Left forelimb (tissue), 1 donor: ENCODE results near the gene ASB15.
A peak's percentile ranks its signal among the peaks of the same experiment; 100 is the strongest.
"Not testable (repeated sequence)": the region's sequence is repeated elsewhere in the genome, so short reads cannot be mapped to it uniquely, and the experiment has no call there.

Source experiments
- DNase-seq: peaks from one replicate; pipeline ENCODE4 v3.0.0-alpha.2; 2018; ENCODE audit warnings: low spot score

ASB15 gene

DNA sequence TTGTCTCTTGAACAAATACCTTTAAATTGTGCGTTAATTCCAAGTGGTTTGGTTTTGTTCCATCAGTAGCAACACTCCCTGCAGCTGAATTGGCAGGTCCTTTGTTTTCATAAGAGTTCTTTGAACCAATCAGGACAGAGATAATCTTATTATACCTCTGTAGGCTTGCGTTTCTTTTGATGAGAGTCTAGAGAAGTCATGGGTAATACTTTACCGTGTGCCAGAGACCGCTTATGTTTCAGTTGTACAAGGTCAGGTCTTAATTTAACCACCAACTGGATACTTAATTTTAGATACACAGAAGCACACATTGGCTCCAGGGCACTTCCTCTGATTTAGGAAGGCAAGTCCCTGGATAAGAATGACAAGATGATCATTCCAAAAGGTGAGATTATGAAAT lies at the start of gene ASB15:
TSS of gene ASB15 (plus strand) at position 292 of the 400 bp plus-strand sequence. CDS start 12,682 bp downstream, outside the sequence.
- no peak for DNase-seq

DNA sequence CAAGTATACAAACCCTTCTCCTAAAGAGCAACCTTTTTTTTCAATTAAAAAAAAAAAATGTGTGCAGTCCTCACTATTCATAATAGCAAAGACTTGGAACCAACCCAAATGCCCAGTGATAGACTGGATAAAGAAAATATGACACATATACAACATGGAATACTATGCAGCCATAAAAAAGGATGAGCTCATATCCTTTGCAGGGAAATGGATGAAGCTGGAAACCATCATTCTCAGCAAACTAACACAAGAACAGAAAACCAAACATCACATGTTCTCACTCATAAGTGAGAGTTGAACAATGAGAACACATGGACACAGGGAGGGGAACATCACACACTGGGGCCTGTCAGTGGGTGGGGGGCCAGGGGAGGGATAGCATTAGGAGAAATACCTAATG lies 49.5 kb upstream of the ASB15 start:
- not testable (repeated sequence) for DNase-seq

DNA sequence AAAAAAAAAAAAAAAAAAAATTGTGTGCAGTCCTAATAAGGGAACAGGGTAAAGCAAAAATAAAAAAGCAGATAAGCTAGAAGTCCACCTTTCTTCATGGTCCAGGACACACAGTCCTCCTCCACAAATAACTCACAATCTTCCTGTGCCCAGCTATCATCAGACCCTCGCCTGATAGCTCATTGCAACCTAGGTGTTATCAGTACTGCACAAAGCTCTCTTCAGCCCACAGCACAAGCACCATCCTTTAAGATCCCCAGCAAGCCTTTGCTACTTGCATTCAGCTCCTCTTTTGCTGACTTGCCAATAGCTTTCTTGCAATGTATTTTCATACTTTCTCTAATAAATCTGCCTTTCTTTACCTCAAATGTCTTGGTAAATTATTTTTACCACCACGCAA lies 49.0 kb upstream of the ASB15 start:
- no peak for DNase-seq

DNA sequence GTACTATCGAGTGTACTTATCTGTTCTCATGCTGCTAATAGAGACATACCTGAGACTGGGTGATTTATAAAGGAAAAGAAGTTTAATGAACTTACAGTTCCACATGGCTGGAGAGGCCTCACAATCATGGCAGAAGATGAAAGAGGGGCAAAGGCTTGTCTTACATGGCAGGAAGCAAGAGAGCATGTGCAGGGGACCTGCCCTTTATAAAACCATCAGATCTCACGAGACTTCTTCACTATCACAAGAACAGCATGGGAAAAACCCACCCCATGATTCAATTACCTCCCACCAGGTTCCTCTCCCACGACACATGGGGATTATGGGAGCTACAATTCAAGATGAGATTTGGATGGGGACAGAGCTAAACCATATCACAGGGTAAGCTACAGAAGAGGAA lies 48.5 kb upstream of the ASB15 start:
- DNase-seq = no peak

DNA sequence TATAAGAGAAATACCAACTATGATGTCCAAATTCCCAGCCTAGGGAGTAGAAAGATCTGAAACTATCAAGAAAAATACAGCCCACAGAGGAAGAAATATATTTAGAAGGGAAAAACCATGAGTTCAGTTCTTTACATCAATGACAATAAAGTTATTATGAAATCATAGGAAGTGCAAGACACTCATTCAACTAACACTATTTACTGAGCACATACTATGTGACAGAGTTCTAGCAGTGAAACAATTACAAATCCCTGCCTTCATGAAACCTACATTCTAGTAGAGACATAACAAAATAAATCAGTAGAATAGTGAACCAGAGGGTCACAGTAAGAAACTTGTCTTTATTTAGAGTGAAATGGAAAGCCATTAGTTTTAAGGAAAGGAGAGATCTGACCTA lies 46.1 kb upstream of the ASB15 start:
- no peak for DNase-seq

DNA sequence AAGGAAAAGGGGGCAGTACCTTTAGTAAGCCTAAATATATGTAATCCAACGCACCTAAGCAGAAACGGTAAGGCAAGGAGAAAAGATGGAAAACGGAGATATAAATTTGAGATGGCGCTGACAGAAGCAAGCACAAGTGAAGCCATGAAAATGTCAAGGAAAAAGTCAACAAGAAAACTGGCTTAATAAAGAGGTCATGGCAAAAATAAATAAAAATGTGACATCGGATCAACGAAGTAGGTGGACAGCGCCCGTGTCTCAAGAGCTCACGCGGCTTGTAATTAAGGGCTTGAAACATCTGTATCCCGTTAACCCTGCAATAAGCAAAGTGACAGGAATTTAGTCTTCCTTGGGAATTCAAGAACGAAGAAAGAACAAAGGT lies 44.6 kb upstream of the ASB15 start:
- DNase-seq = no peak

DNA sequence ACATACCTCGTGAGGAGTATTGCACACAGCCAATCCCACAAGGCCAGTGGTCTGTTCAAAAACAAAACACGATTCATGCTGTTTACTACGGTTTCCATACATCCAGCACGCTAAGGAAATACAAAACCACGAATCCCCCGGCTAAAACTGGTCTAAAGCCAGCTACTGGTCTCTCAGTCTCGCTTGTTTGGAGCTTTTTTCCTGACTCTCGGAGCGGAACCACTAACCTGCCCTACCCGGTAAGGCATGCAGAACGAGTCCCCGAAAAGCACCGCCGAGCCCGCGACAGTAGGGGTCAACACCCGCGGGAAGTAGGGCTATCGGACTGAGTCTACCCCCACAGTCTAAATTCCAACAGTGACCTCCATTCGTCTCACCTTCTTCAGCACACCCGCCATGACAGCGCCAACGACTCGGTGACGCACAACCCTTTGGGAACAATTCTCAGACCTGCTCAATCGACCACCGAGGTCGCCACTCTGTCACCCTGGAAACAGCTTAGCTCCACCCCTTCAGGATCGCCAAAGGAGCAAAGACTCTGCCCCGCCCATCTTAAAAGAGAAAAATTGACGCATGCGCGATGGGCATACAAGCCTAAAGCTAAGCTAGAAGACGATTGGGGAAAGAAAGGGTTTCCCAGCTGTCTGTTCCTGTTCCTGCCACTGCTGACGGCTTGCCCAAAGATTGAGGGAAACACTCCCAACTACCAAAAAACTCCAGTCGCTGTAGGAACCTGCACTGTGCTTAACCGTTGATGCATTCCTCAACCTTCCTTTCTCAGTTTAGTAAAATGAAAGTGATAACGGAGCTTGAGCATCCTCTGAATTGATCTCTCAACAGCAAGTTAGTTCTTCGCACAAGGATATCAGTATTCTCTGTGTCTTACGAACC lies 44.0 kb upstream of the ASB15 start, which contains the start of gene NDUFA5:
TSS of gene NDUFA5 (minus strand) at position 421 of the 891 bp plus-strand sequence. CDS start at position 398, 23 bp downstream.
- DNase-seq = peak; percentile 95

DNA sequence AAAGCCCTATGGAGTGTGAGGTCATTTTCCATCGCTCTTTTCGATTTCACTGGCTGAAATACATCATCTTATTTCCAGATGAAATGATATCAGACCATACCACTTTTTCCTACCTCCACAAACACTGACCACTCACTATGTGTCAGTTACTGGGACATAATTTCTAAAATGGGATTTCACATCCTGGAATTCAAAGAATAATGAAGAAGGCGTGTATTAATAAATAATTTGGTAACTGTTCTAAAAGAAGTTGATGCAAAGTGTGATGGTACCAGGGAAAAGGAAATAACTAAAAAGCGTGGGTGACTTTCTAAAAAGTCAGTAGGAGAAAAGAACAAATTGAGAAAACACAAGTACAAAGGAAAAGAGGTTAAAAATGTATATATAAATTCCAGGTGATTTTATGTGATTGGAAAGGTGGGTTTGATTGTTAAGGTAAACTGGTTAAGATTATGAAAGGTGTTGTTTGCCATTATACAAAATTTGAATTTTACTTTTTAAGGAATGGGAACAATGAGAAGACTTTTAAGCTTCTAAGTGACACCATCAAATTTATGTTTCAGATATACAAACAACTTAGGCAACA lies 43.2 kb upstream of the ASB15 start:
- DNase-seq = no peak

DNA sequence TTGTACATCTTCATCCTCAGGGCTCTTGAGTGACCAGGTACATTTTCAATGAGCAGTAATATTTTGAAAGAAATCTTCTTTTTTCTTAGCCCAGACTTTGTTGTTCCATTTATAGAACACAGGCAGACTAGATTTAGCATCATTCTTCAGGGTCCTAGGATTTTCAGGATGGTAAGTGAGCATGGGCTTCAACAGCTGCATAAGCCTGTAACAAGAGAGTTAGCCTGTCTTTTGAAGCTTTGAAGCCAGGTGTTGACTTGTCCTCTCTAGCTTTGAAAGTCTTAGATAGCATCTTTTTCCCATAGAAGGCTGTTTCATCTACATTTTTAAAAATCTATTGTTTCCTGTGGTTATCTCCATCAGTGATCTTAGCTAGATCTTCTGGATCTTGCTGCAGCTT lies 39.5 kb upstream of the ASB15 start:
- no peak for DNase-seq

DNA sequence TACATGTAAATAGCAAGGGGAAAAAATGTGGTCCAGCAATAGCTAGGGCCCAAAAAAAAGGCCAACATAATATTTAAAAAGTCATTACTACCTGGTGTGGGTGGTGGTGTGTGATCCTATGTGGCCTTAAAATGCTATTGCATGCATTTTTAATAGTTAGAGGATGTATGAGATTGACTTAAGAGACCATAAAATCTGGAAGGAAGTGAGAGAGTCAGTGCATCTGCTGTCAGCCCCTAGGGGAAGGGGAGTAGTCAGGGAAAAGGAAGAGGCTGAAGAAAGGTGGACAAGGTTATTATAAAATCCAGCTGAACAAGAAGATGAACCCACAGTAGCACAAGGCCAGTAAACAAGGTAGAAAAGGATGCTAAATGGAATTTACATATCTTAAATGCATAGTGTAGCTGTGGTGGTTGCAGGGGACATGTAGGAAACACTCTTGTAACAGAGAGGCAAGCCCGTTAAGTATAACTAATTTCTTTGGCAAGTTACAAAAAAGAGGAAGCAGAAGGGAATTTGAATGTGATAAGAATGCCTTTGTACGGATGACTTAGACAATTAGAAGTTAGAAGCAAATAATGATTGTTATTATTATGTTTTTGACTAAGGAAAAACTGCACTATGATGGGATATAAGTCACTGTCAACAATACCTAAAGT lies 32.1 kb upstream of the ASB15 start:
- no peak for DNase-seq

DNA sequence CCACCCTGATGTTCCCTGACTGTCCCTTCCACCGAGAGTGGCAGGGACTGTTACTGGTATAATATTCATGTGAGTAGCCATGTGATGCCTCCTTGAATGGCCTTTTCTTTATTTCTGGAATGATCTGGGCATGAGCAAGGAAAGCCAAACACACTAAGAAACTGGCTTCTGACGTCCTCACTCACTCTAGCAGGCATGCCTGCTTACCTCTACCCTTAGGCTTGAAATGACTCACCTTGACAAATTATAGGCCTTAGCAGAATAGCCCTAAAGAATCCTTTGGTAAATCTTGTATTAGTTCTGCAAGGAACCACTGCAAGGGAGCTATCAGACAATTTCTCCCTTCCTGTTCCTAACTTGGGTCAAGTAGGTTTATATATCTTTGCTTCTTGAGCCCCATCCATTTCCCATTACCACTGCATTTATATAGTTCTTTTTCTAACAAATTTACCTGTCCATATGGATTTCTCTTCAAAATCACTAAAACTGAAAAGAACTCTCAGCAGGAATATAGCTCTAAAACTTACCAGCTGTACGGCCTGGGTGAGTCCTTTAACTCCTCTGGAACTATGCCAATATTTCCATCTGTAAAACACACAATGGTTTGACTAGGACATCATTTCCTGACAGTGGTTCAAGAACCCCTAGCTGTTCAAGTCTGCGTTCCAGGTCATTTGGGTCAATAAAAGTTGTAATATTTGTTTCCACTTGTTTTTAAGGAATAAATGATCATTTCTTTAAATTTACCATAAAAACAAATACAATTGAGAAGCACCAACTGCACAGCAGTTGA lies 31.0 kb upstream of the ASB15 start:
- no peak for DNase-seq

DNA sequence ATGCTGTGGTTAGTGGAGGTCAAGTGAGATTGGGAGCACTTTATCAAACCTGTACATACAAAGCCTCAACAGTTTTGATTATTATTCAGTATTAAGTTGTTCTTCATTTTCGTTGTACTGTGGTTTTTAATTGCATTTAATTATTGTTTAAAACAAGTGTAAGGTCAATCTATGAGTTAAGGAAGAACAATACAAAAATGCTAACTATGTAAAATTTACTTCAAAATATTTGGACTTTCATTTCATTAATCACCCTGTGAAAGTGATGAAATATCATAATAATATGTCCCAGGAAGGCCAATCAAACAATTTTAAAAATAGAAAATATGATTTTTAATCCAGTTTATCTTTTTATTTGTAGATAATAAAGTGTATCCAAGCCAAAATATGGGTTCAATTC lies 30.4 kb upstream of the ASB15 start:
- DNase-seq = no peak

DNA sequence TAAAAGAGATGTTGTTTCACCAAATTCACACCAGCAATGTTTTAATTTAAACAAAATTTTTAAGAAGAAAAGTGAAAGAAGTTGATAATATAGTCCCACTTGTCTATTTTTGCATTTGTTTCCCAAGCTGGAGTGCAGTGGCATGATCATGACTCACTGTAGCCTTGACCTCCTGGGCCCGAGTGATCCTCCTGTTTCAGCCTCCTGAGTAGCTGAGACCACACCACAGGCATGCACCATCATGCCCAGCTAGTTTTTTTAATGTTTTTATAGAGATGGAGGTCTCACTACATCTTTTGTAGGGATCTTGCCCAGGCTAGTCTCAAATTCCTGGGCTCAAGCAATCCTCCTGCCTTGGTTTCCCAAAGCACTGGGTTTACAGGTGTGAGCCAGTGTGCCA lies 29.9 kb upstream of the ASB15 start:
- DNase-seq = no peak

DNA sequence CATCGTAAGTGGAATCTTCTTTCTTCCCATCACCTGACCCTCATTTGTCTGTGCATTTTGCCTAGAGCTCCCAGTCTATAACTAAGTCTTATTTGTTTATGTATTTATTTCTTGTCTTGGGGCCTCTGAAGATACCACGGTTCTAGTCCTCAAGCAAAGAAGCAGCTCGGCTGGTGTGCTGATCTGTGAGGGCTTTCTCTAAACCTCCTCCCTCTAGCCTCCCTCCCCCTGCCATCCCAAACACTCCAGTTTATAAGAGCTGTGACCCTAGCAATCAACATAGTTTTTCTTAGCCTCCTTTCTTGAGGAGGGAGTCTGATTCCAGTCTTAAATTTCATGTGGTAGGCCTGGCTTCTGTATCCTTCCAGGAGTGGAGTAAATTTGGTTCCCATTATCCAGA lies 28.3 kb upstream of the ASB15 start:
- DNase-seq = no peak

DNA sequence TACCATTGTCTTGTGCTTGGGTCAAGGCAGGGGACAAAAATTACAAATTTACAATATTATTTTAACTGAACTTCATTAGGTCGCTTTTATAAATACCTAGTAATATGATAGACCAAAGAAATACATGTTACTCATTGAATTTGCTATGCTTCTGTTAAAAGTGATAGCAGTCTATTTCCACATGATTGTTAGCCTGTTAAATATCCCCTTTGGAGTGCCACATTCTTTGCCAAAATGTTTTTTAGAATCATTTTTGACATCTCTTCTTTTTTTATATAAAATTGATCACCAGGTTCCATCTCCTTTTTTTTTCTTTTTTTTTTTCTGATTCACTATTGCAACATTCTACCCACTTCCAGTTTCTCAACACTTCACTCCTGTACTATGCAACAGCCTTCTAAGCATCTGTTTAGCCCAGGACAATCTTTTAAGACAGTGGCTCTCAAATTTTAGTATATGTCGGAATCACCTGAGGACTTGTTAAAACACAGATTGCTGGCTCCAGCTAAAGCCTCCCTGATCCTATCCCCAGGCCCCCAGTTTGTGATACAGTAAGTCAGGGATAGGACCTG lies 27.6 kb upstream of the ASB15 start:
- DNase-seq = no peak

DNA sequence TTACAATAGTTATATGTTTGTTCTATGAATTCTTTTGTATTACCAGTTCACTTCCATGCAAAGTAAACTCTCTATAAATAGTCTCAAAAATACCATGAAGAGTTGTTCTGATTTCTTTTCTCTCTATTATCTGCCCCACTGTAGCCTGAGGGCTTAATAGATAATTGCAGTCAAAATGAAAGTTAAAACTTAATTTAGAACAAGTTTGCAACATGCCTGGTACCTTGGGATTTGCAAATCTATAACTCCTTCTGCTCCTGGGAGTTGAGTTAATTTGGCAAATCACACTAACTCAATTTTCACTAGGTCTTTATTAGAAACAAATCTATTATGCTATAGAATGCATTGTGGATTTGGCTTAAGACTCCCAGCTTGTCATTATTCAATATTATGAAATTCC lies 22.2 kb upstream of the ASB15 start:
- no peak for DNase-seq

DNA sequence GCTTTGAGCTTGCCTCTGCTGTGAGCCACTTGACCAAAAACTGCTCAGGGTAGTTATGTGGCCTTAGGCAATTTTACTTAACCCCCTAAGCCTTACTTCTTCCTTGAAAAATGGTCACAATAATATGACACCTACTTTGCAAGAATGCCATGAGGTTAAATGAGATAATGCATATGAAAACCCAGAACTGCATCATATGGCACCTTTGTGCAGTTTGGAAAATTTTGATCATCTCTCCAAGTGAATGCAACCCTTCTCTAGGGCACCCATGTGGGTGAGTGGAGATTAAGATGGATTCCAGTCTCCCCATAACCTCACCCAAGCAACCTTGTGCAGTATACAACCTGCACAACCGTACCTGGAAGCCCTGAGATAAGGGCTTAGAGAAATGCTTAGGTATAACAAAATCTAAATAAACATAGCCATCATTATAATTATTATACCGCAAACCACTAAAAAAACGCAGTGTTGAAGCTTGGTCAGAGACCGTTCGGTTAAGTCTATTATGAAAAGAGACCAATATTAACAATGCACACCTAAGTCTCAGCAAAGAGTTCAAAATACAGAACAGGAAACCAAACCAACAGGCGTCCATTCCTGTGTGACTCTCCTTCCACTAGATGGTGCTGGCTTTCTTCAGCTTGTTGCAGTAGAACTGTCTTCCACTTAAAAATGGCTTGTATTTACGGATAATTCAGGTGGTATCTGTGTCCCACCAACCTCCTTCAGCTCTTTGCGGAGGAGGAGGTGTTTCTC lies 21.0 kb upstream of the ASB15 start:
- no peak for DNase-seq

DNA sequence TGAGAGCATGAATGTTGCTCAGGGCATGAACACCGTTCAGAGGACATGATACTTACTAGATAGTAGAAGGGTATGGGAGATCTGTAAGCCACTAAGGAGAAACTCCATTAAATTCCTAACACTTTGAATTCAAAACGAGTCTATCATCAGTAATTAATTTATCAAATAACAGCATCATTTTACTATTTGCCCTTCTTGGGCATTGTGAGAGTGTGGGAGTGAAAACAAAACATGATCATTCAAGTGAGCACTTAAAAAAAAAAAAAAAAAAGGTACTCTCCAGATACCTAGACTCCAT lies 20.5 kb upstream of the ASB15 start:
- no peak for DNase-seq

DNA sequence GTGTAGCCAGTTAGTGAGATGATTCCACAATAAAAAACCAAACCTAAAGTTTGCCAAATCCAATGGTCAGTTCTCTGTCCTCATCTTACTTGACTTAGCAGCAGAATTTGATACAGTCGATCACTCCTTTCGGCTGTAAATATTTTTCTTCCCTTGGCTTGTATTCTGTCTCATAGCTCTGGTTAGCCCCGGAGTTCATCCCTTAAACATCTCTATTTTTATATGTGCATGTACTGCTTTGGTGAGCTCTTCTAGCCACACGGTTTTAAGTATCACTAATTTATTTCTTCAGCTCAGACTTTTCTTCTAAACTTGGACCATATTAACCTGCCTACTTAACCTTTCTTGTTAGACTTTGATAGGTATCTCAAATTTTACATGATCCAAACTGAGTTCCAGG lies 17.8 kb upstream of the ASB15 start:
- no peak for DNase-seq

DNA sequence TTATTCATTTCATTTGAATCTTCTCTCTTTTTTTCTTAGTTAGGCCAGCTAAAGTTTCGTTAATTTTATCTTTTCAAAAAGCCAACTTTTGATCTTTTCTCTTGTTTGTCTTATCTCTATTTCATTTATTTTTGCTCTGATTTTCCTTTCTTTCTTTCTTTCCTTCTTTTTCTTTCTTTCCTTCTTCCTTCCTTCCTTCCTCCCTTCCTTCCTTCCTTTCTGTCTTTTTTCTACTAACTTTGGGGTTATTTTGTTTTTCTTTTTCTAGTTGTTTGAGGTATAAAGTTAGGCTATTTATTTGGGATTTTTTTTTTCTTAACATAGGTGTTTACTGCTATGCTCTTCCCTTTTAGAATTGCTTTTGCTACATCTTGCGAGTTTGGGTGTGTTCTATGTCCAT lies 13.2 kb upstream of the ASB15 start:
- no peak for DNase-seq

DNA sequence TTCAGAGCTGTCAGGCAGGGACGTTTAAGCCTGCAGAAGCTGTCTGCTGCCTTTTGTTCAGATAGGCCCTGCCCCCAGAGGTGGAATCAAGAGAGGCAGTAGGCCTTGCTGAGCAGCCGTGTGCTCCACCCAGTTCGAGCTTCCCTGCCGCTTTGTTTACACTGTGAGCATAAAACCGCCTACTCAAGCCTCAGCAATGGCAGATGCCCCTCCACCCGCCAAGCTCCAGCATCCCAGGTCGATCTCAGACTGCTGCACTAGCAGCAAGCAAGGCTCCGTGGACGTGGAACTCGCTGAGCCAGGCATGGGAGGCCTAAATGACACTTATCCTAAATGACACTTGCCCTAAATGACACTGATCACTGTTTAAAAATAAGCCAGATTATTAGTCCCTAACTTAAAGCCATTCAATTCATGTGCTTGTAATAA lies 6.8 kb upstream of the ASB15 start:
- no peak for DNase-seq
